Right lobe of liver (tissue), 6 donors: ENCODE results near the gene CEP43. TPM values are rescaled to one million over a fixed set of nuclear protein-coding genes. Genes with fewer than 3 reads are reported as not detected.

Experiments
- ATAC-seq, 4 donors: fragments of 200-7000 bp; cut with Tn5 transposase; one replicate each; pipeline ENCODE4 v1.9.1; 2020; ENCODE audit warnings: mild to moderate bottlenecking in 4 of 4, moderate library complexity in 4 of 4
- DNase-seq, 3 donors: peaks; one replicate each; pipeline ENCODE4 v3.0.0-alpha.2; 2020
- H3K27ac ChIP-seq, 3 donors: fragments of 200-600 bp; one replicate each; pipeline ENCODE4 v1.8.0; 2022
- H3K27me3 ChIP-seq, 2 donors: fragments of 200-600 bp; one replicate each; pipeline ENCODE4 v1.8.0; 2022
- H3K36me3 ChIP-seq, 4 donors: fragments of 200-600 bp; sonication (generic) in 1 of 4; one replicate each; pipeline versions ENCODE4 v1.5.1 to v1.8.0; 2017 to 2022; ENCODE audit warnings: control low read depth in 1 of 4
- H3K4me1 ChIP-seq, 4 donors: fragments of 200-600 bp; sonication (generic) in 1 of 4; one replicate each; pipeline versions ENCODE4 v1.5.1 to v1.8.0; 2017 to 2022; ENCODE audit warnings: control low read depth in 1 of 4
- H3K4me3 ChIP-seq, 3 donors: fragments of 200-600 bp; one replicate each; pipeline ENCODE4 v1.8.0; 2022
- H3K9me3 ChIP-seq, 4 donors: fragments of 200-600 bp; sonication (generic) in 1 of 4; one replicate each; pipeline versions ENCODE4 v1.5.1 to v1.8.0; 2017 to 2022; ENCODE audit warnings: control low read depth in 1 of 4
- POLR2A ChIP-seq: fragments of 450-650 bp; IDR thresholded peaks from one replicate; pipeline ENCODE4 v1.6.1; 2017; ENCODE audit warnings: antibody characterized with exemption, mild to moderate bottlenecking
- WGBS: methylation state at CpG from one replicate; pipeline ENCODE4 v1.1.6; 2018; ENCODE audit warnings: low coverage, low lambda C conversion rate; ENCODE audit not compliant: insufficient coverage; ENCODE audit errors: missing lambda C conversion rate; 5-methylcytosine and 5-hydroxymethylcytosine counted together
- intact Hi-C, 2 donors: fragments of 100-400 bp; cut with DNase I; formaldehyde crosslinking; loops; one replicate each; pipeline versions ENCODE4 v1.11.2 to v1.14.1; 2022
- total RNA-seq, 6 experiments: library from RNA; depleted of rRNA in 2 of 6; stranded (reverse); fragments of >200 nt in 2 of 6; fragmentation: NEBNext Ultra II Directional in 3 of 6; extraction: Animal tissue kit (Norgen Biotek cat#: 25700) in 3 of 6; gene quantifications; one replicate each; pipeline versions ENCODE4 v1.1.0 to v1.2.4, GENCODE V29; 2016 to 2023
- TF ChIP-seq, protein P1 (sequence below), 4 donors: fragments of 200-600 bp in 3 of 4; fragments of 450-650 bp in 1 of 4; IDR thresholded peaks; one replicate each; pipeline versions ENCODE4 v1.5.1 to v1.8.0; 2016 to 2022; ENCODE audit warnings: antibody characterized with exemption in 4 of 4, mild to moderate bottlenecking in 2 of 4
- donor health status: DM: no; HTN: yes; CAD: no.
- donor health status: DM: no; HTN: no; CAD: no.
- donor health status: DM: no; HTN: no; CAD: no.
- donor health status: DM: no; HTN: yes; CAD: no.
- donor health status: DM: no; HTN: yes; CAD: no.

Gene CEP43
- total RNA-seq, 6 experiments from 2014 or later = 11.7 to 23.5 (median 19.7) TPM

DNA sequence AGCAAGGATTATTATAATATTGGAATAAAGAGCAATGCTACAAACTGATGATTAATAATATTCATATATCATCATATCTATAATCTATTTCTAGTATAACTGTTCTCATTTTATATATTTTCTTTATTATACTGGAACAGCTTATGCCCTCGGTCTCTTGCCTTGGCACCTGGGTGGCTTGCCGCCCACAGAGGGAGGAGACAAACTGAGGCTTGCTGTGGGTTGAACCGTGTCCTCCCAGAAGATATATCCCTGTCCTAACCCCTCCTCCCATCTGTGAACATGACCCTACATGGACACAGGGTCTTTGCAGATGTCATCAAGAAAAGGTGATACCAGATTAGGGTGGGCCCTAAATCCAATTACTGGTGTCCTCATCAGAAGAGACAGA lies 47.5 kb upstream of the CEP43 start:
- DNase-seq (no peak), ATAC-seq (no peak)
- Histone ChIP-seq H3K4me3 (no peak overlapping the region), H3K27ac (peak overlapping the region in 1 of 3 donors; percentile 8), H3K9me3 (no peaks in the 10 kb centered on the region), H3K27me3 (no peaks in the 10 kb centered on the region), H3K4me1 (peaks cover 0 to 3% (median 0%) of the 10 kb centered on the region in 4 donors), H3K36me3 (peaks cover 0 to 4% (median 0%) of the 10 kb centered on the region in 4 donors)
- no peak for TF ChIP-seq POLR2A
- TF ChIP-seq, protein P1, sequence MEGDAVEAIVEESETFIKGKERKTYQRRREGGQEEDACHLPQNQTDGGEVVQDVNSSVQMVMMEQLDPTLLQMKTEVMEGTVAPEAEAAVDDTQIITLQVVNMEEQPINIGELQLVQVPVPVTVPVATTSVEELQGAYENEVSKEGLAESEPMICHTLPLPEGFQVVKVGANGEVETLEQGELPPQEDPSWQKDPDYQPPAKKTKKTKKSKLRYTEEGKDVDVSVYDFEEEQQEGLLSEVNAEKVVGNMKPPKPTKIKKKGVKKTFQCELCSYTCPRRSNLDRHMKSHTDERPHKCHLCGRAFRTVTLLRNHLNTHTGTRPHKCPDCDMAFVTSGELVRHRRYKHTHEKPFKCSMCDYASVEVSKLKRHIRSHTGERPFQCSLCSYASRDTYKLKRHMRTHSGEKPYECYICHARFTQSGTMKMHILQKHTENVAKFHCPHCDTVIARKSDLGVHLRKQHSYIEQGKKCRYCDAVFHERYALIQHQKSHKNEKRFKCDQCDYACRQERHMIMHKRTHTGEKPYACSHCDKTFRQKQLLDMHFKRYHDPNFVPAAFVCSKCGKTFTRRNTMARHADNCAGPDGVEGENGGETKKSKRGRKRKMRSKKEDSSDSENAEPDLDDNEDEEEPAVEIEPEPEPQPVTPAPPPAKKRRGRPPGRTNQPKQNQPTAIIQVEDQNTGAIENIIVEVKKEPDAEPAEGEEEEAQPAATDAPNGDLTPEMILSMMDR (IDR thresholded peaks at IDR 0.05) = no peak
- intact Hi-C loops = no loop called here
- 63% methylated on average over 3 of the region's 3 CpGs for WGBS

DNA sequence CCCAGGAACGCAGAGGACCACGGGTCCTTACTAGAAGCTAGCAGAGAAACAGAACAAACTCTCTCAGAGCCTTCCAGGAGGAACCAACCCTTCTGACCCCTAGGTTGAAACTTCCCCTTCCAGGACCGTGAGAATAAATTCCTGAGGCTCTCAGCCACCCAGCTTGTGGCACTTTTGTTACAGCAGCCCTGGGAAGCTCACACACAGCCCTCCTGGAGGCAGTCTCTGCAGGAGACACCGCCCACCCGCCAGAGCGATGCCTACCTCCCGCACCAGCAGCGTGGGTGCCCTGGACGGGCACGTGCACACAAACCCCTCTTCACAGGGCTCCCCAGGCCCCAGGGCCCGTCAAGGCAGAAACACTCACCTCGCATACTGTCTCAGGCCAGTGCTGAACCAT lies 47.1 kb upstream of the CEP43 start:
- ATAC-seq (no peak), DNase-seq (no peak)
- intact Hi-C loops = no loop called here
- TF ChIP-seq, protein P1 (IDR thresholded peaks at IDR 0.05) = no peak
- no peak for TF ChIP-seq POLR2A
- no peak overlapping the region for H3K4me3 ChIP-seq
- H3K27me3 ChIP-seq = no peaks in the 10 kb centered on the region
- peaks cover 0 to 3% (median 0%) of the 10 kb centered on the region in 4 donors for H3K4me1 ChIP-seq
- 85% methylated on average over 2 of the region's 12 CpGs for WGBS
- no peak overlapping the region for H3K27ac ChIP-seq
- H3K36me3 ChIP-seq = peaks cover 0 to 3% (median 0%) of the 10 kb centered on the region in 4 donors
- H3K9me3 ChIP-seq = no peaks in the 10 kb centered on the region

DNA sequence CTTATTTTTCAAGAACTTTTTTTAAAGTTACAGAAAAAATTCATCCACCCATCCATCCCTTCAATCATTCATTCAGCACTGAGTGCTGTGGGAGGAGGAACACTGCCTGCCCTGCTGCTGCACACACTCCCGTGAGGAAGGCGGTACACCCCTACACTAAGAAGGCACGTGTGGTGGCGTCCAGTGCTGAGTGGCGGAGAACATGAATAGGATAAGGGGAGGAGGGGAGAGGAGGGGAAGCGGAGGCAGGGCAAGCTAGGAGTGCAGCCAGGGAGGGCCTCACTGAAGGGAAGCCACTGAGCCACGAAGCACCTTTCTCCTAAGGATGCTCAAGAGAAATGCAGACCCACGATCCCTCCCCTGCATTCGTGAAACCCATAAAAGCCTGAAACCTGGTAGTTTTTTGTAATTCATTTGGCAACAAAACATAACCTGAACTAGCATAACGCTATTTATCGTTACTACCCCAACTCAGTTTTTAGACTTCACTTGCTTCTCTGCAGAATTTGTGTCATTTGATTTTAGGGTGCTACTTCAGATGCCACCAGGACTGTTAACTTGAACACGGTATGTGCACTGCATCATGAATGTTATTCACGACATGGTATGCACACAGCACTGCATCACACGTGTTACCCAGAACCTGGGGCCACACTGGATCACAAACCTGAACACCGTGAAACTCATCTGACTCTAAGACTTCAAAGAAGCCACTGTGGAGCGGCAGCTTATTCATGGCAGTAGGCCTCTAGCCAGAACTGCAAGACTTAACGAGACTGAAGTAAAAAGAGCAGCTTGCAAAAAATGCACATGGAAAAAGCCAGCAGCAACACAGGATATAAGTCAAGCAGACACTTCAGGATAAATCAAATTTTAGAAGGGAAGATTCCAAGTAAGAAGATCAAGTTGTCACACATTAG lies 46.4 kb upstream of the CEP43 start:
- no peak for DNase-seq
- intact Hi-C loops = no loop called here
- no peak overlapping the region for H3K27ac ChIP-seq
- no peak overlapping the region for H3K4me3 ChIP-seq
- TF ChIP-seq, protein P1 (IDR thresholded peaks at IDR 0.05) = no peak
- no peak for TF ChIP-seq POLR2A
- no peaks in the 10 kb centered on the region for H3K9me3 ChIP-seq
- ATAC-seq = no peak
- H3K36me3 ChIP-seq = no peaks in the 10 kb centered on the region
- WGBS = 81% methylated on average over 16 of the region's 17 CpGs
- no peaks in the 10 kb centered on the region for H3K27me3 ChIP-seq
- peaks cover 0 to 3% (median 0%) of the 10 kb centered on the region in 4 donors for H3K4me1 ChIP-seq

- no peaks in the 10 kb centered on the region for H3K27me3 ChIP-seq
- WGBS = 93% methylated on average over 5 of the region's 6 CpGs
- intact Hi-C loops = no loop called here
- ATAC-seq (no peak), DNase-seq (no peak)
- H3K27ac ChIP-seq = no peak overlapping the region
- H3K9me3 ChIP-seq = no peaks in the 10 kb centered on the region
- H3K4me3 ChIP-seq = no peak overlapping the region
- H3K4me1 ChIP-seq = peaks cover 0 to 3% (median 0%) of the 10 kb centered on the region in 4 donors
- no peaks in the 10 kb centered on the region for H3K36me3 ChIP-seq
- TF ChIP-seq, protein P1 (IDR thresholded peaks at IDR 0.05) = no peak
- TF ChIP-seq POLR2A = no peak
Observed at GRCh38 chr6:166954118-166954713, 45.0 kb upstream of the CEP43 start.
